GM19372 (cell line): Measurements from ENCODE around the gene TLE4.

Experiments used
- ATAC-seq: cut with Tn5 transposase; IDR thresholded peaks from one replicate; pipeline ENCODE4 v1.9.1; 2021; ENCODE audit warnings: mild to moderate bottlenecking, low read depth, moderate library complexity; ENCODE audit not compliant: unreplicated experiment

Gene TLE4

DNA sequence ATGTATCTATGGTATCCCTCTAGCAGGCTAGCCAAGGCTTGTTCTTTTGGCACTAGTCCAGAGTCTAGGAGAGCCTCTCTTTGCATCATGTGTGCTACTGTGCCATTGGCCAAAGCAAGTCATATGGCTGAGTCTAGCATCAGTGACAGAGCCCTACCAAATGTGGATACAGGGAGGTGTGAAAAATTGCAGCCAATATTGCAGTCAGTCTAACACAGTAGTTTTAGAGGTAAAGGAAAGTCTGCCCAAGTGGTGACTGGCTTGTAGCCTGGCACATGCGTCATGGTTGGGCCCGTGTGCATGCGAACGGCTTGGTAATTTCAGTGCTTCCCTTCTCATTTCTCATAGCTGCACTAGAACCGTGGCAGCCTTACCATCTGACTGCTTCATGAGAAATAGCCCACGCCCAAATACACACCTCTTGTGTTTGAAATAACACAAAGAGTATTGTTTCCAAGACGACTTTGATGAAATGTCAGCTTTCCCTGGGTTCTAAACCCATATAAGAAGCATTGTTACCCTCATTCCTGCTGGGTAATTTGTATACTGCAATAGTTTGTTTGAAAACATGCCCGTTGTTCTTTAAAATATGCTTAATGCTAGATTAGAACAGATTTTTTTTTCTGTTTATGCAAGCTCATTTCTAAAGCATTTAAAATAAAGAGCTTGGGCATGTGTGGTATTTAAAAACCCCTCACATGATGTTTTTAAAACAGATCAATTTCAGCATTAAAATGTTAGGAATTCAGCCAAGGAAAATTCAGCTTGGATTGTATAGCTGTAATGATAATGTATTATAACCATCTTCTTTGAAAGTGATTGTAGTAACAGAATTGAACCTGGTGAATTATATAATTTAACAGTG, 113.2 kb downstream of the TLE4 start:
- ATAC-seq: no peak

DNA sequence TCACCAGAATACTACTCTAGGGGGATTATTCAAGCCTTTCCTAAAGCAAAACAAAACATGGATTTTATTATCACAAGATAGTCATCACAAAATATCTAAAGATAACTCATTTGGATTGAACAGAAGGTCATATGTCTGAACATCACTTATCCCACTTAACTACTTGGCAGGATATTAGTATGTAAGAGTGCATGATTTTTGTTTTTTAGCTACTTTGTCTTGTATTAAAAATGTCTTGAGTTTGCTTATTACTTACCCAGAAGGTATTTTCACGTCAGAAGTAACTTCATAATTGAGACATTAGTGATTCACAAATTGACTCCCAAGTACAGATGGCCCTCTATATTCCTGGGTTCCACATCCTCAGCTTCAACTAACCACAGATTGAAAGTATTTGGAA, 113.8 kb downstream of the TLE4 start:
- ATAC-seq: no peak

DNA sequence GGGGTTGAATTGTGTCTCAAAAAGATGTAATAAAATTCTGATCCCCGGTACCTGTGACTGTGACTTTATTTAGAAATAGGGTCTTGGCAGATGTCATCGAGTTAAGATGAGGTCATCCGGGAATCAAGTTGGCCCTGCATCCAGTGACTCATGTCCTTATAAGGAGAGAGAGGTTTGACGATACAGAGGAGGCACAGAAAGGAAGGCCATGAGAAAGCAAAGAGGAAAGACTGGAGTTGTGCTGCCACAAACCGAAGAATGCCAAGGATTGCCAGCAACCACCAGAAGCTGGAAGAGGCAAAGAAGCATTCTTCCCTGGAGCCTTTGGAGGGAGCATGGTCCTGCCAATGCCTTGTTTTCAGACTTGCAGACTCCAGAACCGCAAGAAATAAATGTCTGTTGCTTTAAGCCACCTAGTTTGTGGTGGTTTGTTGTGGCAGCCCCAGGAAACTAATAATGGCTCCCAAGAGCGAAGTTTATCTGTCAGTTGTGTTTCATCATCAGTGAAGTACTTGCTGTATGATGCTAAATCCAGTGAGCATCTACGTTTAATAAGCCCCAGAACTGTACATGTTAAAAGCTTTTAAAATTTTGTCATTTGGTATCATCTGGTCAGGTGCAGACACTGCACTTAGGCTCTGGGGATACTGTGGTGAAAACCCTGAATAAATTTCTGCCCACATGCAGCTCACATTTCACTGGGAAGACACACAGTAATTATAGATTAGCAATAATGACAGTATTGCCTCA, 114.8 kb downstream of the TLE4 start:
- ATAC-seq: no peak

- no peak for ATAC-seq
Observed at GRCh38 chr9:79687131-79687447, 115.3 kb downstream of the TLE4 start.

- ATAC-seq: no peak
Observed at GRCh38 chr9:79688363-79688762, 116.6 kb downstream of the TLE4 start.

- ATAC-seq: no peak
Observed at GRCh38 chr9:79689576-79689975, 117.8 kb downstream of the TLE4 start.

GRCh38 chr9:79691496-79691895, 119.7 kb downstream of the TLE4 start:
- no peak for ATAC-seq

DNA sequence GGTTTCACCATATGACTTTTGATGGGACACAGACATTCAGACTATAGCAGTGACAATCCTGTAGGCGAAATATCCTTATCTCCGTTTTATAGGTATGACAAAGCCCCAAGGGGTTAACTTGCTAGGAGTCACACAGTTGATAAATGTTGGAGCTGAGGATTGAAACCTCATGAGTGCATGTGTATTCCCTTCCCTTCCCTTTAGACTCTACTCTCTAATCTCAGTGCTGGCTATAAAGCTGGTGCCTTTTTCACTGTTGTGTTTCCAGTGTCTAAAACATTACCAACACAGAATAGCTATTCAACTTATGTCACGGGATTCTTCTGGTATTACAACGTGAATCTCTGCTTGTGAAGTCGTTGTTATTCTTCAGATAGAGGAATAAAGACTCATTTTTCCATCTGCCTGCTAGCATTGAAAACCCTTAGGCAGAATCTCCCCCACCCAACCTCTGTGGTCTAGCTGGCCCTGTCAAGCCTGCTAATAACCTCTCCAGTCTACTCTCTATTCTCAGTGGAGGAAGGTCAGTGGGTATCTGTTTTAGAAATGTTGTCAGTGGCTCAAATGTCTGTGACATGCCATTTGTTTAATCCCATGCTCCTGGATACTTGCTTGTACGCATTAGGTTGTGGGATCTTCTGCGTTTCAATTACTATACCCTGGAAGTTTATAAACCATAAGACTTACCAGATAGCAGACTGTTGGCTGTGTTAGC, 121.2 kb downstream of the TLE4 start:
- no peak for ATAC-seq

DNA sequence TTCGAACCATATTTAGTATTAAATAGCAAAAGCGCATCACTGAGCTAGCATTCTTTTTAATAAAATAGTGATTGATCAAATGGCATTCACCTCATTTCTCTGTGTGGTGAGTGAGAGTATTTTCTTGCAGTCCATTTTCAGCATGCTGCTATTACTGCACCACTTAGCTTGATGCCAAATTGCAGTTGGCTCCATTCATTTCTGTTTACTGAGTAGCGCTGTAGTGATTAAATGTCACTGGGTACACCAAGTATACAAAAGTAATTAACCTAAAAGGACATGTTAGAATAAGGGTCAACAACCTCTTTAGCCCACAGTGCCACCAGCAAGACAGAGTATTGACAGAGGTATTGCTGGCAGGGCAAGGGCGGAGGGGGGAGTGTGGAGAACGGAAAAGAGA, 122.0 kb downstream of the TLE4 start:
- ATAC-seq: no peak

DNA sequence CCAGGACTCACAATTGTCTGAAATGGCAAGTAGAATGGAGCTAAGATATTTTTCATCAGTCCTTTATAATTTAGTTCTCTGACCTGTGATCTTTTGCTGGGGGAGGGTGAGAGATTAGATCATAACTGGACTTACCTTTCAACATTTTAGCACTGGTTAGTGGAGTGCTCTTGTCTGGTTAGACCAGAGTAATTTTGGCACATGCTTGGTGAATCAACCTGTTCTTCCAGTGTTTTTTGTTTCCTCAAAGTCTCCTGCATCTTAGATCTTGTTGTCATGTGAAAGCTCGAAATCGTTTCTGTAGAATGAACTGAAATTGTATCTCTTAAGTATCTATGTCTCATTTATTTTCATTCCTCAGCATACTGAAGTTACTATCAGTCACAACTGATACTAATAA, 122.4 kb downstream of the TLE4 start:
- ATAC-seq: no peak

DNA sequence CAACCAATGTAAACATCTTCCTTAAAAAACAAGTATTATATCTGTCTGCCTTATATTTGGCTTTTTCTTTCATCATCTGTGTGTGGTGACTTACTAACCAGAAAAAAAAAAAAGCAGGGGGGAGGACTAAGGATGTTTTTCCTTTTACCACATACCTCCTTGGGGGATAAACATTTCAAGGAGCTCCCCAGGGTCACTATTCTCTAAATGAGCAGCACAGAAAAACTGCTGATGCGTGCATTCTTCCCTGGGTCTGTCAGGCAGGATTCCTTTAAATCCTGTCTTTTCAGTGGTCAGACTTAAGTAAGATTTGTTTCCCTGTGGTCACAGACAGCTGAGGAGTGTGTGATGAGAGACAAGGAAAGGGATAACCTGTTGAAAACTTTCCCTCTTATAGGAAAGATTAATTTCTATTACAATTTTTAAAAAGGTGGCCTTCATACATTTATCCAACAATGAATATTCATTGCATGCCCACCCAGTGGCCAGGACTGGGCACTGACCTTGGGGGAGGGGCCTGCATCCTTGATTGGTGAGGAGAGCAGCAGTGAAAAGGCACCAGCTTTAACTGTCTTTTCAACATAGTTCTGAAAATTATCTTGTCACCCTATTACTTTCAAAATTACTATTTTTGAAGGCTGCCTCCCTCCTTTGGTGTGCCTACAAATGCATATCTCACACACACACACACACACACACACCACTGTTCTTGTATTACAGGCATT, 123.1 kb downstream of the TLE4 start:
- no peak for ATAC-seq

DNA sequence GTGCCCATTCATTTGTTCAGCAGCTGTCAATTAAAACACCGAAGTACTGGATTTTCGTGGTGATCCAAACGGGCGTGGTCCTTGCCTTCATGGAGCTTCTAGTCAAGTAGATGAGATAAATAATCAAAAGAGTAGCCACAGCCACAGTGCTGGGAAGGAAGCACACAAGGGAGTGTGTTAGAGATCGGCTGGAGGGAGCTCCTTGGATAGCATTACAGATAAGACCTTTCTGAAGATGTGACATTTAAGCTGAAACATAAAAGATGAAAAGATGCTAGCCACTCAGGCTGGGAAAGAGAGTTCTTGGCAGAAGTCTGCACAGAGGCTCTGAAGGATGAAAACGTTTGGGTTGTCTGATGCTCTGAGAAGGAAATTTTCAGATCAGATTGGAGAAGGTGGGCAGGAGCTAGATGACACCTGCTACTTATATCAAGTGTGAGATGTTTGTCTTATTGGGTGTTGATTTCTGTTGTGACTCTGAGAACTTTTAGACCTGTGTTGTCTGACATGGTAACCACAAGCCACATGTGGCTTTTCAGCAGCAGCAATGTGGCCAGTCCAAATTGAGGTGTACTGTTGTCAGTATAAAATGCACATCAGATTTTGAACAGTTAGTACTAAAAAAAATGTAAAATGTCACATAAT, 123.9 kb downstream of the TLE4 start:
- ATAC-seq: peak; percentile 76

- no peak for ATAC-seq
Observed at GRCh38 chr9:79698967-79699366, 127.2 kb downstream of the TLE4 start.

- ATAC-seq: no peak
Observed at GRCh38 chr9:79699479-79699878, 127.7 kb downstream of the TLE4 start.

DNA sequence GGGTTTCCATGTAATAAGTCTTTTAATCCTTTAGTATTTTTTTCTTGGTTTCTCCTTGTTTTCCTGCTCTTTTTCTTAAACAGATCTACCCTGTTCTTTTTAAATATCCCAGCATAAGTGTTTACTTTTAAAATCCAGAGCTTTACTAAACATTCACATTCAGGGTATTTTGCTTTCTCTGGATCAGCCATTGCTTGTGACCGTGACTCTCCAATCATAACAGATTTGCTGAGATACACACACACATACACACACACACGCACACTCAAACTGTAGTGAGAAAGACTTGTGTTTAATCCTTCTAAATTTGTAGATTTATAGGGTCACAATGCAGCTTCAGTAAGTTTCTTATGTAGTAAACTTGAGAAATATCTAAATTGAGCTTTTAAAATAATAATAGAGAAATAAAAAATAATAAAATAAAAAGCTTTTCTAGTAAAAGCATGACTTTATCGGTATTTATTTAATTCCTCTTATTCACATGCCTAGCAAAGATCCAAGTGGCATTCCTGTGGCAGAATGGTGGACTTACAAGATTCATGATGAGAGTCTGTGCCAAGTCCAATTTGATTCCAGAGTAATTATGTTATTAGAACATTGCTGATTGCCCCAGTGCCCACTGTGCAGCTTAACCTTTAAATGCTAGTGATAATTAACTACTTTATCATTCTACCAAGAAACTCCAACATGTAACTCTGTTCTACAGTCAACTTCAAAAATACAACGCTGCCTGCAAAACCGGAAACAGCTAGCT, 129.0 kb downstream of the TLE4 start:
- no peak for ATAC-seq

GRCh38 chr9:79701651-79702050, 129.9 kb downstream of the TLE4 start:
- no peak for ATAC-seq

DNA sequence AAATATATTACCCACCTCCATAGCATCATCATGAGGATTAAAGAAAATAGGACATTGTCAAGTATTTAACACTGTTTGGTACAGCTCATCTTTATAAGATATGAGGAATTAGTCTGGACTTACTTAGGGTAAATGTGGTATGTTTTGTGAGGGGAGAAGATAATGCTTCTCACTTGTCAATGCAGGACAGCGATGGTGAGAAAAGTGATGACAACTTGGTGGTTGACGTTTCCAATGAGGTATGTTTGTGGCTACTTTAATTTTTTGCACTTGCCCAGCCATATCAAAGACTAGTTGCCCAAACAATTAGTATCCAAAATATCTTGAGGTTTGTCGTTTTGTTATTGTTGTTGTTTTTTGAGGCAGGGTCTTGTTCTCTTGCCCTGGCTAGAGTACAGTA, 133.9 kb downstream of the TLE4 start:
- ATAC-seq: no peak

DNA sequence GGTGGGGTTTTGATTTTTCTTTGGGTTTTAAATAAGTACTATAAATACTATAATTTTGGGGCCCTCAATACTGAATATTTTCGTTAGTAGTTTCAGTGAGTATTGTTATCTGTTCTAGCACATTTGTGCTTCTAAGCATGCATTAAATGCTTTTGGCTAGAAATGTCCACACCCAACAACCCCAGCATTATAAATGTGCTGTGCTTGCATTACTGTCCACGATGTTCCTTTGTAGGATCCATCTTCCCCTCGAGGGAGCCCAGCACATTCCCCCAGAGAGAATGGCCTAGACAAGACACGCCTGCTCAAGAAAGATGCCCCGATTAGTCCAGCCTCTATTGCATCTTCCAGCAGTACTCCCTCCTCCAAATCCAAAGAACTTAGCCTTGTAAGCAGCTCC, 134.7 kb downstream of the TLE4 start:
- ATAC-seq: no peak

DNA sequence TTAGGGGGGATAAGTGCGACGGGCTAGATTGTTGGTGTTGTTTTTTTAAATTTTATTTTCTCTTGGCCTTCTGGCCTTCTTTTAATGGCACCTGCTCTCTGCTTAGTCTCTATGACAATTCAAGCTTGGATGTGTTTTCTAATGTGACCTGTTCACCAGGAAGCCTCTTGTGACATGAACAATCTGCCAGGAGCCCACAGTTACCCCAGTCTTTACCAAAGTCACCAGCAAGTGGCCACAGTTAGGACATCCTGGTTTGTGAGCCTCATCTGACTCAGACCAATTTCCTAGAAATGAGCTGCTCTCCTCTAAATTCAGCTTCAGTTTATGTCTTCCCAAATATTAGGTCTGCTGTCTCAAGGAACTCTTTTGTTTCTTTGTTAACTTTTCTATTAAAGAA, 135.8 kb downstream of the TLE4 start:
- no peak for ATAC-seq

DNA sequence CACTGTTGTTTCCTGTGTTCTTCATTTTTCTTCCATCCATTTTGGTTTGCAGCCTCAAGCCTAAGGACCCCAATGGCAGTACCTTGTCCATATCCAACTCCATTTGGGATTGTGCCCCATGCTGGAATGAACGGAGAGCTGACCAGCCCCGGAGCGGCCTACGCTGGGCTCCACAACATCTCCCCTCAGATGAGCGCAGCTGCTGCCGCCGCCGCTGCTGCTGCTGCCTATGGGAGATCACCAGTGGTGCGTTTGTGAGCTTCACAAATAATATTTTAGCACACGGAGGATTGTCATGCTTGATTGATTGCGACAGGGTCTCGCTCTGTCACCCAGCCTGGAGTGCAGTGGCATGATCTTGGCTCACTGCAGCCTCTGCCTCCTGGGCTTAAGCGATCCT, 136.8 kb downstream of the TLE4 start:
- ATAC-seq: no peak
